MM.1S (cell line): ENCODE data around the gene RNFT2.

Experiments
- DNase-seq: peaks from one replicate; pipeline ENCODE4 v3.0.0-alpha.2; 2015
- H2AFZ ChIP-seq: fragments of 300-600 bp; sonication (generic); 2 replicates; pipeline ENCODE4 v1.6.0; 2016; ENCODE audit warnings: antibody characterized with exemption, low read length
- H3F3A ChIP-seq: fragments of 300-600 bp; sonication (generic); 2 replicates; pipeline ENCODE4 v1.6.1; 2016; ENCODE audit warnings: mild to moderate bottlenecking, antibody characterized with exemption, low read length, moderate library complexity, mixed read lengths; ENCODE audit not compliant: insufficient read depth
- H3K27ac ChIP-seq: fragments of 300-600 bp; sonication (generic); 2 replicates; pipeline ENCODE4 v1.5.1; 2016; ENCODE audit warnings: mild to moderate bottlenecking, low read length
- H3K27me3 ChIP-seq: fragments of 300-600 bp; sonication (generic); replicated peaks from 2 replicates; pipeline ENCODE4 v1.6.0; 2016; ENCODE audit warnings: low read length; ENCODE audit not compliant: insufficient read depth
- H3K36me3 ChIP-seq: fragments of 300-600 bp; sonication (generic); replicated peaks from 2 replicates; pipeline ENCODE4 v1.6.1; 2016; ENCODE audit warnings: mild to moderate bottlenecking, low read length, mixed read lengths; ENCODE audit not compliant: insufficient read depth
- H3K4me1 ChIP-seq: fragments of 300-600 bp; sonication (generic); 2 replicates; pipeline ENCODE4 v1.6.1; 2016; ENCODE audit warnings: low read length, mixed read lengths
- H3K4me2 ChIP-seq: fragments of 300-600 bp; sonication (generic); 2 replicates; pipeline ENCODE4 v1.6.0; 2016; ENCODE audit warnings: low read depth, low read length
- H3K4me3 ChIP-seq: fragments of 300-600 bp; sonication (generic); 2 replicates; pipeline ENCODE4 v1.5.1; 2016; ENCODE audit warnings: low read length, mixed read lengths
- H3K79me2 ChIP-seq: fragments of 300-600 bp; sonication (generic); 2 replicates; pipeline ENCODE4 v1.6.1; 2016; ENCODE audit warnings: mixed run types, low read length, mixed read lengths
- H3K9ac ChIP-seq: fragments of 300-600 bp; sonication (generic); 2 replicates; pipeline ENCODE4 v1.6.1; 2016; ENCODE audit warnings: low read length, mixed read lengths
- H3K9me2 ChIP-seq: fragments of 300-600 bp; sonication (generic); replicated peaks from 2 replicates; pipeline ENCODE4 v1.6.1; 2016; ENCODE audit warnings: mild to moderate bottlenecking, low read length, mixed read lengths; ENCODE audit not compliant: insufficient read depth
- H3K9me3 ChIP-seq: fragments of 300-600 bp; sonication (generic); replicated peaks from 2 replicates; pipeline ENCODE4 v1.6.1; 2016; ENCODE audit warnings: mild to moderate bottlenecking, low read length, mixed read lengths; ENCODE audit not compliant: insufficient read depth
- H4K20me1 ChIP-seq: fragments of 300-600 bp; sonication (generic); 2 replicates; pipeline ENCODE4 v1.6.1; 2016; ENCODE audit warnings: mild to moderate bottlenecking, low read length, moderate library complexity, mixed read lengths; ENCODE audit not compliant: insufficient read depth
- CTCF ChIP-seq: fragments of 300-600 bp; sonication (generic); IDR thresholded peaks from 2 replicates; pipeline ENCODE4 v1.5.1; 2016; ENCODE audit warnings: antibody characterized with exemption, low read length, mixed read lengths
- EZH2 ChIP-seq: fragments of 300-600 bp; sonication (generic); optimal IDR thresholded peaks from 2 replicates; pipeline ENCODE3; 2017; ENCODE audit warnings: low read depth, mild to moderate bottlenecking, antibody characterized with exemption, low read length, mixed read lengths
- EZH2phosphoT487 ChIP-seq: fragments of 300-600 bp; sonication (generic); IDR thresholded peaks from 2 replicates; pipeline ENCODE4 v1.6.1; 2018; ENCODE audit warnings: antibody characterized with exemption, low read length

The RNFT2 gene

GRCh38 chr12:116878567-116879508 lies 140.7 kb downstream of the RNFT2 start:
- no peaks in the 10 kb centered on the region for H4K20me1 ChIP-seq
- H3K27me3 ChIP-seq, result peaks cover 11% of the 10 kb centered on the region
- H3K79me2 ChIP-seq, result no peaks in the 10 kb centered on the region
- no peak for TF ChIP-seq CTCF
- TF ChIP-seq EZH2, result no peak
- TF ChIP-seq EZH2phosphoT487, result no peak
- peak overlapping the region; percentile 49; the same call in 1 of the 2 replicates for H3K4me3 ChIP-seq
- H2AFZ ChIP-seq, result no peak overlapping the region
- no peaks in the 10 kb centered on the region for H3K9me3 ChIP-seq
- no peak overlapping the region for H3K27ac ChIP-seq
- no peaks in the 10 kb centered on the region for H3F3A ChIP-seq
- no peaks in the 10 kb centered on the region for H3K4me1 ChIP-seq
- DNase-seq, result no peak
- H3K9me2 ChIP-seq, result no peaks in the 10 kb centered on the region
- peak overlapping the region; percentile 69 for H3K4me2 ChIP-seq
- H3K9ac ChIP-seq, result no peak overlapping the region
- H3K36me3 ChIP-seq, result no peaks in the 10 kb centered on the region

- H2AFZ ChIP-seq, result no peak overlapping the region
Observed at GRCh38 chr12:116879509-116880212, 141.5 kb downstream of the RNFT2 start.

GRCh38 chr12:116880213-116880816 lies 142.2 kb downstream of the RNFT2 start:
- Histone ChIP-seq H2AFZ (no peak overlapping the region), H3K79me2 (no peaks in the 10 kb centered on the region), H3K9me3 (no peaks in the 10 kb centered on the region), H3K9me2 (no peaks in the 10 kb centered on the region), H3K4me1 (no peaks in the 10 kb centered on the region), H3K9ac (no peak overlapping the region; the same call in 1 of the 2 replicates), H3K27me3 (peaks cover 11% of the 10 kb centered on the region), H3F3A (no peaks in the 10 kb centered on the region), H3K4me3 (peak overlapping the region; percentile 57), H3K4me2 (peak overlapping the region; percentile 69), H3K36me3 (no peaks in the 10 kb centered on the region), H3K27ac (no peak overlapping the region), H4K20me1 (no peaks in the 10 kb centered on the region)
- no peak for DNase-seq
- no peak for TF ChIP-seq EZH2phosphoT487
- no peak for TF ChIP-seq EZH2
- TF ChIP-seq CTCF, result no peak

More at GRCh38 chr12:116879509-116880212, 141.5 kb downstream of the RNFT2 start:
- Histone ChIP-seq H3K79me2 (no peaks in the 10 kb centered on the region), H3K4me2 (peak overlapping the region; percentile 69), H3F3A (no peaks in the 10 kb centered on the region), H3K9me2 (no peaks in the 10 kb centered on the region), H3K27ac (no peak overlapping the region), H3K9ac (no peak overlapping the region), H3K27me3 (peaks cover 11% of the 10 kb centered on the region), H3K4me1 (no peaks in the 10 kb centered on the region), H4K20me1 (no peaks in the 10 kb centered on the region), H3K36me3 (no peaks in the 10 kb centered on the region), H3K9me3 (no peaks in the 10 kb centered on the region), H3K4me3 (peak overlapping the region; percentile 49; the same call in 1 of the 2 replicates)
- no peak for DNase-seq
- TF ChIP-seq CTCF (no peak), EZH2 (no peak), EZH2phosphoT487 (no peak)
